NCI-H82 treated with DMSO at 0.1 percent for 48 hours (cell line): ENCODE data around the gene CSAG3.
"Not testable (repeated sequence)": the region's sequence is repeated elsewhere in the genome, so short reads cannot be mapped to it uniquely, and the experiment has no call there.

Source experiments
- DNase-seq: peaks from one replicate; lab custom pipeline; 2025; ENCODE audit not compliant: unreplicated experiment; lab: John Stamatoyannopoulos, UW

CSAG3 gene

DNA sequence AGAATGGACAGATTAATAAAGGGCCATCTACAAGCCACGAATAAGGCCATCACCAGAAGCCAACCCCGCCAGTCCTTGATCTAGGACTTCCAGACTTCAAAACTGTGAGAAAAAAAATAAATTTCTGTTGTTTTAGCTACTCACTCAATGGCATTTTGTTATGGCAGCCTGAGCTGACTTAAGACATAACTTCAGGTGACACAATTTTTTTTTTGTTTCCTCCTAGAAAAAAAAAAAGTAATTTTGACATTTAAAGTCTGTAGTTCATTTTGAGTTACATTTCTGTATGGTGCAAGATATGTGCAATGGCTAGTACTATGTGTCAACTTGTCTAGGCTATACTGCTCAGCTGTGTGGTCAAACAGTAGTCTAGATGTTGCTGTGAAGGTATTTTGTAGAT lies at the start of gene CSAG3:
TSS of gene CSAG3 (plus strand) at position 301 of the 400 bp plus-strand sequence.
- not testable (repeated sequence) for DNase-seq

DNA sequence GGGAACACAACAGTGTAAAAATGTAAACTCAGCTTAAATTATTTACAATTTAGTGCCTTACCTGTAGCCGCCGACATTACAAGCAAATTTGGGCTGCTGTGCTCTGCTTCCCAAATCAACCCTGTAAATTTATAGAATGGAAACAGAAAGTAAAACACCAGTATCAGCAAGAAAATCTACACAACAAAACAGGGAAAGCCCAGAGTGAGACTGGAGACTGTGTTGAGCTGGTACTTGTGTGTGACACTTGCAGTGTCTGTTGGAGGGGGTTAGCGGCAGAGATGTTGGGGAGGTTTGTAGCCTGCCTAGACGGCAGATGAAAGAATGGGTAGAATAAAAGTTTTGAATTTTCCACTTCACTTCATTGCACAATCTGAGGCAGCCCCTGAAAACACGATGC lies 45.8 kb upstream of the CSAG3 start:
- not testable (repeated sequence) for DNase-seq

DNA sequence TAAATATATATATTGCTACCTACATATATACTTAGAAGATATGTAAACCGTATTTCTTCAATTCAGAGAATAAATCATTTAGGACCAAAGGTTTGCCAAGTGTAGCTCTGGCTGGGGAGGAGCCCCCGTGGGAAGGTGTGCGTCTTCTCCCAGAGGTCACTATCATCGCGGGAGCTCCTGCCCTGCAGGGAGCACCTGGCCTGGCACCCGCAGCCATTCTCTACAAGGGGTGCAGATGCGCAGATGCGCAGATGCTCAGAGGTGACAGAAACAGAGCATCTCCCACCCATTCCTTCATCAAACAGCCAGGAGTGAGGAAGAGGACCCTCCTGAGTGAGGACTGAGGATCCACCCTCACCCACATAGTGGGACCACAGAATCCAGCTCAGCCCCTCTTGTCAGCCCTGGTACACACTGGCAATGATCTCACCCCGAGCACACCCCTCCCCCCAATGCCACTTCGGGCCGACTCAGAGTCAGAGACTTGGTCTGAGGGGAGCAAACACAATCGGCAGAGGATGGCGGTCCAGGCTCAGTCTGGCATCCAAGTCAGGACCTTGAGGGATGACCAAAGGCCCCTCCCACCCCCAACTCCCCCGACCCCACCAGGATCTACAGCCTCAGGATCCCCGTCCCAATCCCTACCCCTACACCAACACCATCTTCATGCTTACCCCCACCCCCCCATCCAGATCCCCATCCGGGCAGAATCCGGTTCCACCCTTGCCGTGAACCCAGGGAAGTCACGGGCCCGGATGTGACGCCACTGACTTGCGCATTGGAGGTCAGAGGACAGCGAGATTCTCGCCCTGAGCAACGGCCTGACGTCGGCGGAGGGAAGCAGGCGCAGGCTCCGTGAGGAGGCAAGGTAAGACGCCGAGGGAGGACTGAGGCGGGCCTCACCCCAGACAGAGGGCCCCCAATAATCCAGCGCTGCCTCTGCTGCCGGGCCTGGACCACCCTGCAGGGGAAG lies 44.9 kb upstream of the CSAG3 start, which contains the start of gene MAGEA2B:
TSS of gene MAGEA2B (plus strand) at position 814 of the 973 bp plus-strand sequence. CDS start 2,479 bp downstream, outside the sequence.
- DNase-seq, result not testable (repeated sequence)

DNA sequence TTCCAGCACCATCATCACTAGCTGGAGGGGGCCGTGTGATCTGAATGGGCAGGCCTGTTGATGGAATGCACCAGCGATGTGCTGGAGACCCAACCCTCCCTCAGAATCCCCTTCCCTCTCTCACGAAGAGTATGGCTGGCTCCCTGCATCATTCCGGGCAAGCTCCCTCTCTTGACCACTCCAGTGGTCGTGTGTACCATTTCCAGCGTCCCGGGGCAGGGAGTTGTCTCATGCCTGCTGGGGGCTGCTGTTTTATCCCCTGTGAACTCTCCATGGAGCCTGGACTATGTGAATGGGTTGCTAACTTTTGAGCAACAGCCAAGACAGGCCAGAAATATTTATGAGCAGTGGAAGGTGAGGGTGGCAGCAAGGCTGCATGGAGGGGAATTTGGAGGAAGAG lies 33.6 kb upstream of the CSAG3 start:
- no peak for DNase-seq

DNA sequence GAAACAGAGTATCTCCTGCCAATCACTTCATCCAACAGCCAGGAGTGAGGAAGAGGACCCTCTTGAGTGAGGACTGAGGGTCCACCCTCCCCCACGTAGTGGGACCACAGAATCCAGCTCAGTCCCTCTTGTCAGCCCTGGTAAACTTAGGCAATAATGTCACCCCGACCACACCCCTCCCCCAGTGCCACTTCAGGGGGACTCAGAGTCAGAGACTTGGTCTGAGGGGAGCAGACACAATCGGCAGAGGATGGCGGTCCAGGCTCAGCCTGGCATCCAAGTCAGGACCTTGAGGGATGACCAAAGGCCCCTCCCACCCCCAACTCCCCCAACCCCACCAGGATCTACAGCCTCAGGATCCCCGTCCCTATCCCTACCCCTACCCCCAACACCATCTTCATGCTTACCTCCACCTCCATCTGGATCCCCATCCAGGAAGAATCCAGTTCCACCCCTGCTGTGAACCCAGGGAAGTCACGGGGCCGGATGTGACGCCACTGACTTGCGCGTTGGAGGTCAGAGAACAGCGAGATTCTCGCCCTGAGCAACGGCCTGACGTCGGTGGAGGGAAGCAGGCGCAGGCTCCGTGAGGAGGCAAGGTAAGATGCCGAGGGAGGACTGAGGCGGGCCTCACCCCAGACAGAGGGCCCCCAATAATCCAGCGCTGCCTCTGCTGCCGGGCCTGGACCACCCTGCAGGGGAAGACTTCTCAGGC lies 25.6 kb upstream of the CSAG3 start, which contains the start of the genes CSAG1 and MAGEA12:
TSS of gene CSAG1 (minus strand) at position 461 of the 715 bp plus-strand sequence. CDS start 1,261 bp downstream, outside the sequence.
TSS of gene MAGEA12 (plus strand) at position 497 of the 715 bp plus-strand sequence. CDS start 2,405 bp downstream, outside the sequence.
- peak; percentile 56 for DNase-seq

GRCh38 chrX:152734143-152734858 lies 24.7 kb upstream of the CSAG3 start:
- DNase-seq, result not testable (repeated sequence)

DNA sequence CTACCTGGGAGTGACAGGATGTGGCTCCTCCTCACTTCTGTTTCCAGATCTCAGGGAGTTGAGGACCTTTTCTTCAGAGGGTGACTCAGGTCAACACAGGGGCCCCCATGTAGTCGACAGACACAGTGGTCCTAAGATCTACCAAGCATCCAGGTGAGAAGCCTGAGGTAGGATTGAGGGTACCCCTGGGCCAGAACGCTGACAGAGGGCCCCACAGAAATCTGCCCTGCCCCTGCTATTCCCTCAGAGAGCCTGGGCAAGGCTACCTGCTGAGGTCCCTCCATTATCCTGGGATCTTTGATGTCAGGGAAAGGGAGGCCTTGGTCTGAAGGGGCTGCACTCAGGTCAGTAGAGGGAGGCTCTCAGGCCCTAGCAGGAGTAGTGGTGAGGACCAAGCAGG lies 23.9 kb upstream of the CSAG3 start:
- DNase-seq, result no peak

- no peak for DNase-seq
Observed at GRCh38 chrX:152735860-152736511, 23.0 kb upstream of the CSAG3 start.

GRCh38 chrX:152736528-152736927 lies 22.5 kb upstream of the CSAG3 start:
- DNase-seq, result not testable (repeated sequence)

GRCh38 chrX:152738560-152738959 lies 20.5 kb upstream of the CSAG3 start:
- no peak for DNase-seq

DNA sequence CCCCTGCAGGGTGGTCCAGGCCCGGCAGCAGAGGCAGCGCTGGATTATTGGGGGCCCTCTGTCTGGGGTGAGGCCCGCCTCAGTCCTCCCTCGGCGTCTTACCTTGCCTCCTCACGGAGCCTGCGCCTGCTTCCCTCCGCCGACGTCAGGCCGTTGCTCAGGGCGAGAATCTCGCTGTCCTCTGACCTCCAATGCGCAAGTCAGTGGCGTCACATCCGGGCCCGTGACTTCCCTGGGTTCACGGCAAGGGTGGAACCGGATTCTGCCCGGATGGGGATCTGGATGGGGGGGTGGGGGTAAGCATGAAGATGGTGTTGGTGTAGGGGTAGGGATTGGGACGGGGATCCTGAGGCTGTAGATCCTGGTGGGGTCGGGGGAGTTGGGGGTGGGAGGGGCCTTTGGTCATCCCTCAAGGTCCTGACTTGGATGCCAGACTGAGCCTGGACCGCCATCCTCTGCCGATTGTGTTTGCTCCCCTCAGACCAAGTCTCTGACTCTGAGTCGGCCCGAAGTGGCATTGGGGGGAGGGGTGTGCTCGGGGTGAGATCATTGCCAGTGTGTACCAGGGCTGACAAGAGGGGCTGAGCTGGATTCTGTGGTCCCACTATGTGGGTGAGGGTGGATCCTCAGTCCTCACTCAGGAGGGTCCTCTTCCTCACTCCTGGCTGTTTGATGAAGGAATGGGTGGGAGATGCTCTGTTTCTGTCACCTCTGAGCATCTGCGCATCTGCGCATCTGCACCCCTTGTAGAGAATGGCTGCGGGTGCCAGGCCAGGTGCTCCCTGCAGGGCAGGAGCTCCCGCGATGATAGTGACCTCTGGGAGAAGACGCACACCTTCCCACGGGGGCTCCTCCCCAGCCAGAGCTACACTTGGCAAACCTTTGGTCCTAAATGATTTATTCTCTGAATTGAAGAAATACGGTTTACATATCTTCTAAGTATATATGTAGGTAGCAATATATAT lies 5.0 kb upstream of the CSAG3 start, which contains the start of gene MAGEA2:
TSS of gene MAGEA2 (minus strand) at position 157 of the 965 bp plus-strand sequence. CDS start 2,479 bp downstream, outside the sequence.
- DNase-seq, result not testable (repeated sequence)

DNA sequence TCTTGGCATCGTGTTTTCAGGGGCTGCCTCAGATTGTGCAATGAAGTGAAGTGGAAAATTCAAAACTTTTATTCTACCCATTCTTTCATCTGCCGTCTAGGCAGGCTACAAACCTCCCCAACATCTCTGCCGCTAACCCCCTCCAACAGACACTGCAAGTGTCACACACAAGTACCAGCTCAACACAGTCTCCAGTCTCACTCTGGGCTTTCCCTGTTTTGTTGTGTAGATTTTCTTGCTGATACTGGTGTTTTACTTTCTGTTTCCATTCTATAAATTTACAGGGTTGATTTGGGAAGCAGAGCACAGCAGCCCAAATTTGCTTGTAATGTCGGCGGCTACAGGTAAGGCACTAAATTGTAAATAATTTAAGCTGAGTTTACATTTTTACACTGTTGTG lies 4.1 kb upstream of the CSAG3 start:
- not testable (repeated sequence) for DNase-seq

DNA sequence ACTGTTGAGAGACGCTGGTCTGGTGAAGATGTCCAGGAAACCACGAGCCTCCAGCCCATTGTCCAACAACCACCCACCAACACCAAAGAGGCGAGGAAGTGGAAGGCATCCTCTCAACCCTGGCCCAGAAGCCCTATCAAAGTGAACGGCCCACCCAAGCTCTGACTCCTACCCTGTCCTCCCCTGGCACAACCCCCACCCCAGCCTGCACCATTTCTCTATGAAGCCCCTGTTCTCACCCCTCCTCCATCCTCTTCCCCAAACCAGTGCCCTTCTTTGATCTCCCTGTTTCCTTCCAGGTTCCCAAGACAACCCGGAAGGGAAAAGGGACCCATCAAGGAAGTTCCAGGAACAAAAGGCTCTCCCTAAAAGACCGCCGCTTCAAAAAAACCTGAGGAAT lies 526 bp downstream of the CSAG3 start:
- DNase-seq, result not testable (repeated sequence)

- not testable (repeated sequence) for DNase-seq
Observed at GRCh38 chrX:152761582-152761981, 2.6 kb downstream of the CSAG3 start.

GRCh38 chrX:152766562-152766961 lies 7.5 kb downstream of the CSAG3 start:
- DNase-seq, result not testable (repeated sequence)

GRCh38 chrX:152769549-152770289 lies 10.7 kb downstream of the CSAG3 start, which contains the start of gene MAGEA6:
Gene MAGEA6, minus strand, starts transcription at chrX:152769689. Its CDS starts 2,039 bp downstream, at chrX:152767650.
- not testable (repeated sequence) for DNase-seq

GRCh38 chrX:152787062-152787461 lies 28.0 kb downstream of the CSAG3 start:
- DNase-seq, result not testable (repeated sequence)

DNA sequence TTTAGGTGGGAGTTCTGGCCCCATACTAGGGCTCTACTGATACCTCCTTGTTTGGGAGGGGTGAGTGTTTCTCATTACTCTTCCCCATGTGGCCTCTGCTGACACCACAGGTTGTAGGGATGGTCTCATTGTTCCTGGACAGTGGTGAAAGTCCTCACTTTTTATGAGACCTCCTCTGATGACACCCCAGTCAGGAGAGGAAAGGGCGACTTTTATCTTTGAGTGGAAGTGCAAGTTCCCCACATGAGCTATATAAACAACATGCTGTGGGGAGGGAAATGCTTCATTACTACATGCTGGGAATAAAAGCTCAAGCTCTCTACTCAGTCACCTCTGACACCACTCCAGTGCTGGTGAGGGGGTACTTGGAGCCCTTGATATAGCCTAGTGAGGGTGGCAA lies 39.9 kb downstream of the CSAG3 start:
- DNase-seq, result no peak
